ENCODE results near the gene OMP. TPM values are rescaled to one million over a fixed set of nuclear protein-coding genes. Genes with fewer than 3 reads are reported as not detected.

Gene OMP
- total RNA-seq, 1 experiment from 2014 or later, result not detected

DNA sequence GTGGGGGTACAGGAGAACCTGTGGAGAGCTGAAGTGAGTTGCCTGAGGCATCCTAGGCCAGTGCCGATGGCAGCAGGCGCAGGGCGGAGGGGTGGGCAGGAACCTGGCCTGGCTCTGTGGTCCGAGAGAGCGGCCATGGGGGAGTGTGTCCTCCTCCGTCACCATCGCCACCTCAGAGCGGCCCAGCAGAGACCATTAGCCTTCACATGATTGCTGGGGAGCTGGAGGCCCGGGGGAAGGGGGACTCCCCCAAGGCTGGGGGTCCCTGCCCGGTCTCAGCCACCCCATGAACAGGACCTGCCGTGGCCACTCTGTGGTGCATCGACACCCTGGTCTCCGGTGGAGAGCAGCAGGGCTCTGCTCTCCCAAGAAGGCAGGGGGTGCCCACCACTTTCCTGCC, 4.1 kb downstream of the OMP start:
- POLR2A ChIA-PET, result no interaction called here
- ATAC-seq, result no peak
- DNase-seq (ENCODE audit: low spot score), result no peak
- H3K27ac Mint-ChIP-seq, result no peak overlapping the region
- H3K4me3 Mint-ChIP-seq, result no peak overlapping the region
- CTCF ChIA-PET, result interaction anchor here (0.7 to 6.0 kb wide), 10 partner anchors 8 to 513 kb away, joined by 3 to 48 read pairs (median 4); no protein-coding TSS in a partner anchor
- no peaks in the 10 kb centered on the region for H3K4me1 Mint-ChIP-seq
- no peaks in the 10 kb centered on the region for H3K9me3 Mint-ChIP-seq
- no peaks in the 10 kb centered on the region for H3K27me3 Mint-ChIP-seq (ENCODE audit: low read depth)
- TF ChIP-seq, protein P1, sequence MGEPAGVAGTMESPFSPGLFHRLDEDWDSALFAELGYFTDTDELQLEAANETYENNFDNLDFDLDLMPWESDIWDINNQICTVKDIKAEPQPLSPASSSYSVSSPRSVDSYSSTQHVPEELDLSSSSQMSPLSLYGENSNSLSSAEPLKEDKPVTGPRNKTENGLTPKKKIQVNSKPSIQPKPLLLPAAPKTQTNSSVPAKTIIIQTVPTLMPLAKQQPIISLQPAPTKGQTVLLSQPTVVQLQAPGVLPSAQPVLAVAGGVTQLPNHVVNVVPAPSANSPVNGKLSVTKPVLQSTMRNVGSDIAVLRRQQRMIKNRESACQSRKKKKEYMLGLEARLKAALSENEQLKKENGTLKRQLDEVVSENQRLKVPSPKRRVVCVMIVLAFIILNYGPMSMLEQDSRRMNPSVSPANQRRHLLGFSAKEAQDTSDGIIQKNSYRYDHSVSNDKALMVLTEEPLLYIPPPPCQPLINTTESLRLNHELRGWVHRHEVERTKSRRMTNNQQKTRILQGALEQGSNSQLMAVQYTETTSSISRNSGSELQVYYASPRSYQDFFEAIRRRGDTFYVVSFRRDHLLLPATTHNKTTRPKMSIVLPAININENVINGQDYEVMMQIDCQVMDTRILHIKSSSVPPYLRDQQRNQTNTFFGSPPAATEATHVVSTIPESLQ (CRISPR knock-in tag; IDR thresholded peaks at IDR 0.05), result no peak
- TF ChIP-seq ZNF423 (CRISPR knock-in tag; IDR thresholded peaks at IDR 0.05) (no peak), FOXP1 (CRISPR knock-in tag; IDR thresholded peaks at IDR 0.05; ENCODE audit: borderline replicate concordance) (no peak), ETV6 (CRISPR knock-in tag; IDR thresholded peaks at IDR 0.05) (no peak), RORB (CRISPR knock-in tag; IDR thresholded peaks at IDR 0.05) (no peak), ZNF219 (CRISPR knock-in tag; IDR thresholded peaks at IDR 0.05; ENCODE audit: borderline replicate concordance) (no peak), NR2C2 (CRISPR knock-in tag; IDR thresholded peaks at IDR 0.05) (no peak), TEAD4 (CRISPR knock-in tag; IDR thresholded peaks at IDR 0.05) (no peak), ZNF317 (CRISPR knock-in tag; IDR thresholded peaks at IDR 0.05; ENCODE audit: borderline replicate concordance, low read depth) (no peak)
- TF ChIP-seq, protein P2, sequence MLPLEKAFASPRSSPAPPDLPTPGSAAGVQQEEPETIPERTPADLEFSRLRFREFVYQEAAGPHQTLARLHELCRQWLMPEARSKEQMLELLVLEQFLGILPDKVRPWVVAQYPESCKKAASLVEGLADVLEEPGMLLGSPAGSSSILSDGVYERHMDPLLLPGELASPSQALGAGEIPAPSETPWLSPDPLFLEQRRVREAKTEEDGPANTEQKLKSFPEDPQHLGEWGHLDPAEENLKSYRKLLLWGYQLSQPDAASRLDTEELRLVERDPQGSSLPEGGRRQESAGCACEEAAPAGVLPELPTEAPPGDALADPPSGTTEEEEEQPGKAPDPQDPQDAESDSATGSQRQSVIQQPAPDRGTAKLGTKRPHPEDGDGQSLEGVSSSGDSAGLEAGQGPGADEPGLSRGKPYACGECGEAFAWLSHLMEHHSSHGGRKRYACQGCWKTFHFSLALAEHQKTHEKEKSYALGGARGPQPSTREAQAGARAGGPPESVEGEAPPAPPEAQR (CRISPR knock-in tag; IDR thresholded peaks at IDR 0.05), result no peak
- TF ChIP-seq, protein P3, sequence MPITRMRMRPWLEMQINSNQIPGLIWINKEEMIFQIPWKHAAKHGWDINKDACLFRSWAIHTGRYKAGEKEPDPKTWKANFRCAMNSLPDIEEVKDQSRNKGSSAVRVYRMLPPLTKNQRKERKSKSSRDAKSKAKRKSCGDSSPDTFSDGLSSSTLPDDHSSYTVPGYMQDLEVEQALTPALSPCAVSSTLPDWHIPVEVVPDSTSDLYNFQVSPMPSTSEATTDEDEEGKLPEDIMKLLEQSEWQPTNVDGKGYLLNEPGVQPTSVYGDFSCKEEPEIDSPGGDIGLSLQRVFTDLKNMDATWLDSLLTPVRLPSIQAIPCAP (CRISPR knock-in tag; IDR thresholded peaks at IDR 0.05), result no peak
- TF ChIP-seq, protein P4, sequence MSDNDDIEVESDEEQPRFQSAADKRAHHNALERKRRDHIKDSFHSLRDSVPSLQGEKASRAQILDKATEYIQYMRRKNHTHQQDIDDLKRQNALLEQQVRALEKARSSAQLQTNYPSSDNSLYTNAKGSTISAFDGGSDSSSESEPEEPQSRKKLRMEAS (CRISPR knock-in tag; IDR thresholded peaks at IDR 0.05), result no peak
- no peaks in the 10 kb centered on the region for H3K36me3 Mint-ChIP-seq

DNA sequence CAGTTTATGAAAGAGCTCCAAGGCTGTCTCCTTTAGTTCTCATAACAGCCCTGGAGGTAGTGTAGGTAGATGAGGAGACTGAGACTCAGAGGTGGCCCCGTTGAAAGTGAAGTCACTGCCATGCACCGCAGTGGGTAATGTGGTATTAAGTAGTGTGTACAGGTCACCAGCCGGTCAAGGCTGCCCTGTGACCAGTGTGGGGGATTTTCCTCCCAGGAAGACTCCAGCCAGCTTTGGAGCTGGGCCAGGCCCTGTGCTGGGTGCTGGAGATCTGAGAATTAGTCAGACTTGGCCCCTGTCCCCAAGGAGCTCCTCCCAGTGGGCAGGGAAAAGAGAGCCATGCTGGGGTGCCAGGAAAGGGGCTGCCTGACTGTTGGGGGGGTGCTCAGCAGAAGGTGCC, 5.3 kb downstream of the OMP start:
- Mint-ChIP-seq H3K9me3 (no peaks in the 10 kb centered on the region), H3K27me3 (ENCODE audit: low read depth) (no peaks in the 10 kb centered on the region), H3K36me3 (no peaks in the 10 kb centered on the region), H3K4me3 (no peak overlapping the region), H3K27ac (no peak overlapping the region), H3K4me1 (peaks cover 3% of the 10 kb centered on the region; the same call in 1 of the 2 replicates)
- TF ChIP-seq, protein P5, sequence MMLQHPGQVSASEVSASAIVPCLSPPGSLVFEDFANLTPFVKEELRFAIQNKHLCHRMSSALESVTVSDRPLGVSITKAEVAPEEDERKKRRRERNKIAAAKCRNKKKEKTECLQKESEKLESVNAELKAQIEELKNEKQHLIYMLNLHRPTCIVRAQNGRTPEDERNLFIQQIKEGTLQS (CRISPR knock-in tag; conservative IDR thresholded peaks at IDR 0.05), result no peak
- no peak for TF ChIP-seq ZNF263 (CRISPR knock-in tag; IDR thresholded peaks at IDR 0.05; ENCODE audit: low read depth)
- TF ChIP-seq JAZF1 (CRISPR knock-in tag; IDR thresholded peaks at IDR 0.05), result no peak
- no peak for ATAC-seq
- DNase-seq (ENCODE audit: low spot score), result no peak
- POLR2A ChIA-PET, result no interaction called here
- CTCF ChIA-PET, result interaction anchor here (1.2 to 6.0 kb wide), 4 partner anchors 17 to 90 kb away, joined by 4 to 48 read pairs (median 6); no protein-coding TSS in a partner anchor

DNA sequence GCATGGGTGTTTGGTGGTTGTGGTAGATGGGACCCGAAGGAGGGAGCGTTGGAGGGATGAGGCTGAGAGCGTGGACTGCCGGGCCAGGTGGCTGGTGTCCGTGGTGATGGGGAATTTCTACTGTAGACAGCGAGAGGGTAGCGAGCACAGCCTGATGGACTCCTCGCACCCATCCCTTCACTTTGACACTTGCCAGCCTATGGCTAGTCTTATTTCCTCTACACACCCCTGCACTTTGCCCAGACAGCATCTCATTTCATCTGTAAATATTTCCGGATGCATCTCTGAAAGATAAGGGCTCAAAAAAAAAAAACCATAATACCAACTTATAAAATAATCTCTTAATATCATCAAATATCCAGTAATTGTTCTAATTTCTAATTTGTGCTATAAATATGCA, 5.8 kb downstream of the OMP start:
- H3K36me3 Mint-ChIP-seq, result no peaks in the 10 kb centered on the region
- peaks cover 7% of the 10 kb centered on the region for H3K4me1 Mint-ChIP-seq
- H3K27ac Mint-ChIP-seq, result no peak overlapping the region
- H3K27me3 Mint-ChIP-seq (ENCODE audit: low read depth), result no peaks in the 10 kb centered on the region
- CTCF ChIA-PET, result interaction anchor here (2.1 to 6.0 kb wide), 2 partner anchors 17 to 90 kb away, joined by 7 to 48 read pairs; no protein-coding TSS in a partner anchor
- ATAC-seq (no peak), DNase-seq (ENCODE audit: low spot score) (no peak)
- TF ChIP-seq, protein P6, sequence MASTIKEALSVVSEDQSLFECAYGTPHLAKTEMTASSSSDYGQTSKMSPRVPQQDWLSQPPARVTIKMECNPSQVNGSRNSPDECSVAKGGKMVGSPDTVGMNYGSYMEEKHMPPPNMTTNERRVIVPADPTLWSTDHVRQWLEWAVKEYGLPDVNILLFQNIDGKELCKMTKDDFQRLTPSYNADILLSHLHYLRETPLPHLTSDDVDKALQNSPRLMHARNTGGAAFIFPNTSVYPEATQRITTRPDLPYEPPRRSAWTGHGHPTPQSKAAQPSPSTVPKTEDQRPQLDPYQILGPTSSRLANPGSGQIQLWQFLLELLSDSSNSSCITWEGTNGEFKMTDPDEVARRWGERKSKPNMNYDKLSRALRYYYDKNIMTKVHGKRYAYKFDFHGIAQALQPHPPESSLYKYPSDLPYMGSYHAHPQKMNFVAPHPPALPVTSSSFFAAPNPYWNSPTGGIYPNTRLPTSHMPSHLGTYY (CRISPR knock-in tag; IDR thresholded peaks at IDR 0.05), result no peak
- no peak for TF ChIP-seq ZNF121 (CRISPR knock-in tag; IDR thresholded peaks at IDR 0.05)
- no peak for TF ChIP-seq OVOL2 (CRISPR knock-in tag; IDR thresholded peaks at IDR 0.05; ENCODE audit: borderline replicate concordance)
- TF ChIP-seq, protein P7, sequence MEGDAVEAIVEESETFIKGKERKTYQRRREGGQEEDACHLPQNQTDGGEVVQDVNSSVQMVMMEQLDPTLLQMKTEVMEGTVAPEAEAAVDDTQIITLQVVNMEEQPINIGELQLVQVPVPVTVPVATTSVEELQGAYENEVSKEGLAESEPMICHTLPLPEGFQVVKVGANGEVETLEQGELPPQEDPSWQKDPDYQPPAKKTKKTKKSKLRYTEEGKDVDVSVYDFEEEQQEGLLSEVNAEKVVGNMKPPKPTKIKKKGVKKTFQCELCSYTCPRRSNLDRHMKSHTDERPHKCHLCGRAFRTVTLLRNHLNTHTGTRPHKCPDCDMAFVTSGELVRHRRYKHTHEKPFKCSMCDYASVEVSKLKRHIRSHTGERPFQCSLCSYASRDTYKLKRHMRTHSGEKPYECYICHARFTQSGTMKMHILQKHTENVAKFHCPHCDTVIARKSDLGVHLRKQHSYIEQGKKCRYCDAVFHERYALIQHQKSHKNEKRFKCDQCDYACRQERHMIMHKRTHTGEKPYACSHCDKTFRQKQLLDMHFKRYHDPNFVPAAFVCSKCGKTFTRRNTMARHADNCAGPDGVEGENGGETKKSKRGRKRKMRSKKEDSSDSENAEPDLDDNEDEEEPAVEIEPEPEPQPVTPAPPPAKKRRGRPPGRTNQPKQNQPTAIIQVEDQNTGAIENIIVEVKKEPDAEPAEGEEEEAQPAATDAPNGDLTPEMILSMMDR (IDR thresholded peaks at IDR 0.05), result no peak
- TF ChIP-seq NR1H2 (CRISPR knock-in tag; IDR thresholded peaks at IDR 0.05), result no peak
- TF ChIP-seq CBFB (CRISPR knock-in tag; IDR thresholded peaks at IDR 0.05; ENCODE audit: low read depth), result no peak
- TF ChIP-seq JUN (CRISPR knock-in tag; IDR thresholded peaks at IDR 0.05), result no peak
- no peak for TF ChIP-seq TP53 (CRISPR knock-in tag; IDR thresholded peaks at IDR 0.05)
- TF ChIP-seq, protein P8, sequence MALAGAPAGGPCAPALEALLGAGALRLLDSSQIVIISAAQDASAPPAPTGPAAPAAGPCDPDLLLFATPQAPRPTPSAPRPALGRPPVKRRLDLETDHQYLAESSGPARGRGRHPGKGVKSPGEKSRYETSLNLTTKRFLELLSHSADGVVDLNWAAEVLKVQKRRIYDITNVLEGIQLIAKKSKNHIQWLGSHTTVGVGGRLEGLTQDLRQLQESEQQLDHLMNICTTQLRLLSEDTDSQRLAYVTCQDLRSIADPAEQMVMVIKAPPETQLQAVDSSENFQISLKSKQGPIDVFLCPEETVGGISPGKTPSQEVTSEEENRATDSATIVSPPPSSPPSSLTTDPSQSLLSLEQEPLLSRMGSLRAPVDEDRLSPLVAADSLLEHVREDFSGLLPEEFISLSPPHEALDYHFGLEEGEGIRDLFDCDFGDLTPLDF (CRISPR knock-in tag; IDR thresholded peaks at IDR 0.05), result no peak
- no peak for TF ChIP-seq CREM (CRISPR knock-in tag; IDR thresholded peaks at IDR 0.05)
- no peak overlapping the region for H3K4me3 Mint-ChIP-seq
- POLR2A ChIA-PET, result no interaction called here
- no peaks in the 10 kb centered on the region for H3K9me3 Mint-ChIP-seq
